HepG2 (cell line): ENCODE results near the gene POPDC2. TPM values are rescaled to one million over a fixed set of nuclear protein-coding genes. Genes with fewer than 3 reads are reported as not detected.

ENCODE experiments used
- ATAC-seq: fragments of 200-7000 bp; cut with Tn5 transposase; 3 replicates; pipeline ENCODE4 v1.9.1; 2020; ENCODE audit warnings: mild to moderate bottlenecking, moderate library complexity
- Bru-seq: library from RNA; stranded (reverse); fragments of 400-500 nt; gene quantifications from one replicate; lab custom pipeline; 2021; lab: Mats Ljungman, UMichigan
- BruChase-seq, 2 experiments: library from RNA; stranded (reverse); fragments of 400-500 nt; gene quantifications; one replicate each; lab custom pipeline; 2021; lab: Mats Ljungman, UMichigan
- BruUV-seq: library from RNA; stranded (reverse); fragments of 400-500 nt; replicated peaks from 2 replicates; lab custom pipeline; 2021; lab: Mats Ljungman, UMichigan
- CTCF ChIA-PET: fragments of 300-600 bp; formaldehyde crosslinking; extraction: SDS; loops from one replicate; lab custom pipeline; 2021; ENCODE audit warnings: low total read pairs, inconsistent platforms, low intra/inter-chr PET ratio; lab: Yijun Ruan, JAX
- POLR2A ChIA-PET: fragments of 350-600 bp; sonication (Branson Sonifier 250); formaldehyde crosslinking; loops from one replicate; lab custom pipeline; 2020; ENCODE audit warnings: antibody characterized with exemption, inconsistent platforms; lab: Yijun Ruan, JAX
- DNase-seq: peaks from one replicate; pipeline ENCODE4 v3.0.0-alpha.2; 2015; ENCODE audit warnings: low spot score
- FAIRE-seq: peaks from 3 replicates; lab custom pipeline; 2011; peaks lifted over from hg19 to GRCh38; lab: Jason Lieb, UNC
- H2AFZ ChIP-seq: one replicate; pipeline ENCODE4 v1.6.1; 2011; ENCODE audit warnings: low read length, inconsistent platforms
- H3K27ac ChIP-seq: fragments of 300-600 bp; 3 replicates; pipeline ENCODE4 v1.8.0; 2011; ENCODE audit warnings: mixed run types, mild to moderate bottlenecking, mixed read lengths, low read length, inconsistent platforms; ENCODE audit not compliant: insufficient read depth; ENCODE audit errors: extremely low read length
- H3K27me3 ChIP-seq, 2 experiments: fragments of 200-600 bp in 1 of 2; 2 replicates in 1 of 2; 3 replicates in 1 of 2; pipeline versions ENCODE4 v1.6.0 to v1.8.0; 2011; ENCODE audit warnings: low read length in 2 of 2, mild to moderate bottlenecking in 2 of 2, moderate library complexity in 2 of 2, inconsistent platforms in 1 of 2; ENCODE audit not compliant: insufficient read depth in 2 of 2, control insufficient read depth in 1 of 2
- H3K36me3 ChIP-seq, 2 experiments: fragments of 200-600 bp in 1 of 2; replicated peaks in 1 of 2; 2 replicates in 1 of 2; 3 replicates in 1 of 2; pipeline versions ENCODE4 v1.5.1 to v1.8.0; 2011; ENCODE audit warnings: low read length in 2 of 2, inconsistent platforms in 1 of 2; ENCODE audit not compliant: insufficient read depth in 2 of 2, control insufficient read depth in 1 of 2
- H3K4me1 ChIP-seq: 2 replicates; pipeline ENCODE4 v1.5.1; 2012; ENCODE audit warnings: low read length, inconsistent platforms; ENCODE audit not compliant: insufficient read depth
- H3K4me2 ChIP-seq: 2 replicates; pipeline ENCODE4 v1.6.0; 2011; ENCODE audit warnings: low read depth, low read length, inconsistent platforms
- H3K4me3 ChIP-seq, 3 experiments: fragments of 200-600 bp in 1 of 3; sonication (generic), shearing (Covaris generic) in 1 of 3; replicated peaks in 1 of 3; 2 replicates each; pipeline ENCODE4 v1.5.1; 2011 to 2016; ENCODE audit warnings: low read length in 3 of 3, inconsistent platforms in 2 of 3, low read depth in 2 of 3, mild to moderate bottlenecking in 2 of 3, control low read depth in 1 of 3, mixed read lengths in 1 of 3; ENCODE audit not compliant: insufficient read depth in 1 of 3
- H3K79me2 ChIP-seq: one replicate; pipeline ENCODE4 v1.6.1; 2011; ENCODE audit warnings: low read length, inconsistent platforms; ENCODE audit not compliant: insufficient read depth
- H3K9ac ChIP-seq: 2 replicates; pipeline ENCODE4 v1.6.0; 2011; ENCODE audit warnings: mild to moderate bottlenecking, low read depth, low read length, inconsistent platforms; ENCODE audit not compliant: insufficient read depth
- H3K9me3 ChIP-seq: 2 replicates; pipeline ENCODE4 v1.5.1; 2012; ENCODE audit warnings: mild to moderate bottlenecking, low read length
- H4K20me1 ChIP-seq: 2 replicates; pipeline ENCODE4 v1.6.0; 2011; ENCODE audit warnings: inconsistent platforms, mild to moderate bottlenecking, low read length, moderate library complexity; ENCODE audit not compliant: insufficient read depth
- MXD4 ChIP-seq: IDR thresholded peaks from 2 replicates; pipeline ENCODE4 v1.6.1; 2016; ENCODE audit warnings: mild to moderate bottlenecking, missing biosample characterization, missing genetic modification reagents
- PTBP1 ChIP-seq: fragments of 200-400 bp; formaldehyde crosslinking; IDR thresholded peaks from 2 replicates; pipeline ENCODE4 v1.6.1; 2018; ENCODE audit warnings: low read length, low read depth; ENCODE audit not compliant: poor library complexity, severe bottlenecking
- ZNF737 ChIP-seq: sonication (generic); formaldehyde crosslinking; IDR thresholded peaks from 2 replicates; pipeline ENCODE4 v1.5.0; 2020; ENCODE audit warnings: missing genetic modification reagents, mild to moderate bottlenecking, borderline replicate concordance
- WGBS: methylation state at CpG from one replicate; pipeline ENCODE4 v1.1.6; 2017; ENCODE audit warnings: low lambda C conversion rate; 5-methylcytosine and 5-hydroxymethylcytosine counted together
- in situ Hi-C: cut with HindIII; loops from 2 replicates; pipeline ENCODE4 v1.10.0; 2017; ENCODE audit warnings: low pct_unique_long_range_greater_than_20kb; ENCODE audit not compliant: extremely low pct_ligation_motif_present
- intact Hi-C: fragments of 100-400 bp; cut with micrococcal nuclease; formaldehyde crosslinking; loops from one replicate; pipeline ENCODE4 v1.10.0; 2022; ENCODE audit not compliant: unreplicated experiment
- long read RNA-seq, 2 experiments: library from RNA in 1 of 2; library from polyadenylated mRNA in 1 of 2; stranded (forward) in 1 of 2; unstranded in 1 of 2; transcript quantifications; one replicate each; pipeline ENCODE4 v2.0.0, GENCODE V29; 2019 to 2022
- polyA minus RNA-seq, 3 experiments: library from RNA; depleted of rRNA, polyadenylated mRNA; stranded (reverse); fragments of >200 nt; gene quantifications; 2 replicates each; pipeline ENCODE4 v1.2.3, GENCODE V29; 2011; ENCODE audit warnings: low replicate concordance in 1 of 3
- polyA plus RNA-seq, 8 experiments: library from polyadenylated mRNA; depleted of rRNA in 3 of 8; stranded (reverse) in 7 of 8; unstranded in 1 of 8; fragments of >200 nt; fragmentation: Illumina TruSeq in 4 of 8; extraction: Trizol in 4 of 8; gene quantifications; 2 replicates each; pipeline versions ENCODE4 v1.2.1 to v1.2.3, GENCODE V29; 2011 to 2016; ENCODE audit warnings: low read depth in 4 of 8, missing spikeins in 1 of 8, mixed read lengths in 1 of 8; ENCODE audit not compliant: insufficient read depth in 1 of 8
- total RNA-seq, 5 experiments: library from RNA; depleted of rRNA; stranded (reverse); fragments of >200 nt; fragmentation: Illumina TruSeq; extraction: Trizol; gene quantifications; 2 replicates each; pipeline ENCODE4 v1.2.3, GENCODE V29; 2016; ENCODE audit warnings: low read depth in 1 of 5

POPDC2 gene, protein sequence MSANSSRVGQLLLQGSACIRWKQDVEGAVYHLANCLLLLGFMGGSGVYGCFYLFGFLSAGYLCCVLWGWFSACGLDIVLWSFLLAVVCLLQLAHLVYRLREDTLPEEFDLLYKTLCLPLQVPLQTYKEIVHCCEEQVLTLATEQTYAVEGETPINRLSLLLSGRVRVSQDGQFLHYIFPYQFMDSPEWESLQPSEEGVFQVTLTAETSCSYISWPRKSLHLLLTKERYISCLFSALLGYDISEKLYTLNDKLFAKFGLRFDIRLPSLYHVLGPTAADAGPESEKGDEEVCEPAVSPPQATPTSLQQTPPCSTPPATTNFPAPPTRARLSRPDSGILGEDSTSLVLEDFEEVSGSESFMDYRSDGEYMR
- total RNA-seq (2016; rRNA removed; fragmentation: Illumina TruSeq; extraction: Trizol) (0.18 TPM in 1 of 2 replicates, not detected in the other), polyA plus RNA-seq (2011; rRNA removed) (0.55 and 0.58 TPM in 2 replicates), polyA minus RNA-seq (2011; rRNA and poly(A)+ RNA removed; ENCODE audit: low replicate concordance) (0.21 and 2.3 TPM in 2 replicates), Bru-seq, nascent RNA (percentile 35 among the genes with signal in this experiment), BruChase-seq, experiment 1, labeled RNA remaining after a 6-hour chase (percentile 29 among the genes with signal in this experiment), BruChase-seq, experiment 2, labeled RNA remaining after a 2-hour chase (percentile 37 among the genes with signal in this experiment)
- total RNA-seq (2016; cell fraction: cytosol; rRNA removed; fragmentation: Illumina TruSeq; extraction: Trizol; ENCODE audit: low read depth): not detected in 2 replicates
- 0.10 and 0.32 TPM in 2 replicates for total RNA-seq (2016; cell fraction: insoluble cytoplasmic fraction; rRNA removed; fragmentation: Illumina TruSeq; extraction: Trizol)
- 0.25 TPM in 1 of 2 replicates, not detected in the other for total RNA-seq (2016; cell fraction: membrane; rRNA removed; fragmentation: Illumina TruSeq; extraction: Trizol)
- total RNA-seq (2016; cell fraction: nucleus; rRNA removed; fragmentation: Illumina TruSeq; extraction: Trizol): 0.47 and 0.97 TPM in 2 replicates
- 0.13 and 0.26 TPM in 2 replicates for polyA plus RNA-seq (2011; cell fraction: cytosol; rRNA removed)
- 1.2 and 2.5 TPM in 2 replicates for polyA plus RNA-seq (2011; cell fraction: nucleus; rRNA removed)
- 0.28 and 0.46 TPM in 2 replicates for polyA plus RNA-seq (2012)
- not detected in 2 replicates for polyA plus RNA-seq (2016; cell fraction: cytosol; fragmentation: Illumina TruSeq; extraction: Trizol; ENCODE audit: low read depth)
- polyA plus RNA-seq (2016; cell fraction: insoluble cytoplasmic fraction; fragmentation: Illumina TruSeq; extraction: Trizol; ENCODE audit: low read depth): 0.13 and 0.19 TPM in 2 replicates
- not detected in 2 replicates for polyA plus RNA-seq (2016; cell fraction: membrane; fragmentation: Illumina TruSeq; extraction: Trizol; ENCODE audit: low read depth)
- 1.1 and 2.1 TPM in 2 replicates for polyA plus RNA-seq (2016; cell fraction: nucleus; fragmentation: Illumina TruSeq; extraction: Trizol; ENCODE audit: insufficient read depth, low read depth)
- not detected in 2 replicates for polyA minus RNA-seq (2011; cell fraction: cytosol; rRNA and poly(A)+ RNA removed)
- 2.2 and 3.1 TPM in 2 replicates for polyA minus RNA-seq (2011; cell fraction: nucleus; rRNA and poly(A)+ RNA removed)
- long read RNA-seq, experiment 1: 0 reads
- long read RNA-seq, experiment 2: 0 reads

DNA sequence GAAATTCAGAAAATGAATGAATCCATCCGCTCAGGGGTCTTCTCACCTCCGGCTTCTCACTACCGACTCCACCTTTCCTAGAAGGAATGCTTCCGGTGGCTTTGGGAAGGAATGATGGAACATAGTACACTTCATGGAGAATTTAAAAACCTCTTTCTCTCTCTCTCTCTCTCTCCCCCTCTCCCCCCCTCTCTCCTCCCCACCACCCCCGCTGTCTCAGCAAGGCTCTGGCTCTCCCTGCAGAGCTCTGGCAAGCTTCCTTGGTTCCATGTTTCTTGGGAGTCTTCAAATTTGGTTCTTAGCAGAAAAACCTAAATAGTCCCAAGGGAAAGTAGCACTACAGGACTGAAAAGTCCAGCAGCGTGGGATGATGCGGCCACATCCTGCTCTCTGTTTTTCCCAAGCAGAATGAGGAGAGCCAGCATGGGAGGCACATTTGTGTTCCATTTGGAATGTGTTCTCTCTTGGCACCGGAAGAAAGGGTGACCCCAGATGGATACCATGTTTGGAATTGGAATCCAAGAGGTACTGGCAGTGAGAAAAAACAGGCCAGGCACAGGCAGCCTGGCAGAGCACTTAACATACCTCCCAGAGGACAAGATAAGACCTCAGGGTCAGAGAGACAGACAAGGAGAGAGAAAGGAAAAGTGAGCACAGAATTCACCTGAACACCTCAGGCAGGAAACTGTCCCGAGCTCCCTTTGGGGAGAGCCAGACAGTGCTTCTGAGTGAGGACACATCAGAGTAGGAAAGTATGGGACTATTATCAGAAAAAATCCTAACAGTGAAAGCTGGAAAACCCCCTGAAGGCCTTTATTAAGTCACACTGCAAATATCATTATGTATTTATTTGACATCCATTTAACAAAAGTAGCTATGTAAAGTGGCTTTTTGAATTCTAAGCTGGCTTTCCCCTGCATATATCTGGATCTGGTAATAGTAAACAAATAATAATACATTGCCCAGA, at the start of gene POPDC2:
POPDC2 (minus strand) TSS at position 116 of the 967 bp plus-strand sequence. CDS start 166 bp downstream, outside the sequence.
- Histone ChIP-seq H3K36me3 (no peaks in the 10 kb centered on the region), H2AFZ (no peak within 1 kb of the TSS), H3K9me3 (no peaks in the 10 kb centered on the region), H3K9ac (no peak within 1 kb of the TSS), H3K27ac (no peak within 1 kb of the TSS), H3K4me1 (no peaks in the 10 kb centered on the region), H3K79me2 (no peaks in the 10 kb centered on the region), H4K20me1 (no peaks in the 10 kb centered on the region), H3K4me2 (no peak within 1 kb of the TSS), H3K27me3 (no peaks in the 10 kb centered on the region), H3K4me3 (no peak within 1 kb of the TSS)
- intact Hi-C loops: no loop called here
- POLR2A ChIA-PET: no interaction called here
- FAIRE-seq: no peak
- TF ChIP-seq MXD4 (CRISPR knock-in tag): no peak
- TF ChIP-seq PTBP1: no peak
- no peak for TF ChIP-seq ZNF737
- DNase-seq: no peak
- 86% methylated on average over 9 of the region's 9 CpGs for WGBS
- in situ Hi-C loops: no loop called here
- BruUV-seq: no TSS peak
- CTCF ChIA-PET: no interaction called here
- no peak for ATAC-seq
